Tongue (tissue), 2 donors: ENCODE data around the gene EPB41L1. TPM values are rescaled to one million over a fixed set of nuclear protein-coding genes. Genes with fewer than 3 reads are reported as not detected.

Experiments
- DNase-seq: peaks from one replicate; pipeline ENCODE4 v3.0.0-alpha.2; 2015
- total RNA-seq: library from RNA; depleted of rRNA; stranded (reverse); fragments of >200 nt; gene quantifications from one replicate; pipeline ENCODE4 v1.2.3, GENCODE V29; 2014

The EPB41L1 gene
- total RNA-seq, 1 donor from 2014 or later, result 48.2 TPM

GRCh38 chr20:36230019-36230418, 75.5 kb downstream of the EPB41L1 start:
- DNase-seq, result no peak

- no peak for DNase-seq
These were observed 76.8 kb downstream of the EPB41L1 start for GRCh38 chr20:36231331-36231730.

GRCh38 chr20:36234771-36235320, 80.3 kb downstream of the EPB41L1 start:
- peak; percentile 21 for DNase-seq

- DNase-seq, result peak; percentile 87
These were observed 81.6 kb downstream of the EPB41L1 start, which contains the start of gene AAR2 for GRCh38 chr20:36235892-36236785. TSS of gene AAR2 (plus strand) at chr20:36236478. CDS start at chr20:36239869, 3,391 bp downstream.

GRCh38 chr20:36236786-36237121, 82.2 kb downstream of the EPB41L1 start:
- DNase-seq, result no peak

GRCh38 chr20:36237477-36237876, 82.9 kb downstream of the EPB41L1 start:
- DNase-seq, result no peak

GRCh38 chr20:36238153-36238552, 83.6 kb downstream of the EPB41L1 start:
- DNase-seq, result no peak

GRCh38 chr20:36238760-36239159, 84.2 kb downstream of the EPB41L1 start:
- no peak for DNase-seq

- DNase-seq, result no peak
These were observed 85.5 kb downstream of the EPB41L1 start for GRCh38 chr20:36240076-36240475.

- DNase-seq, result no peak
These were observed 87.1 kb downstream of the EPB41L1 start for GRCh38 chr20:36241678-36242077.

GRCh38 chr20:36243726-36244125, 89.2 kb downstream of the EPB41L1 start:
- no peak for DNase-seq

GRCh38 chr20:36246401-36246800, 91.9 kb downstream of the EPB41L1 start:
- DNase-seq, result no peak

GRCh38 chr20:36248836-36249235, 94.3 kb downstream of the EPB41L1 start:
- DNase-seq, result no peak

- DNase-seq, result no peak
These were observed 94.9 kb downstream of the EPB41L1 start for GRCh38 chr20:36249450-36249849.

- peak; percentile 41 for DNase-seq
These were observed 96.9 kb downstream of the EPB41L1 start for GRCh38 chr20:36251426-36251825.

GRCh38 chr20:36252511-36252910, 98.0 kb downstream of the EPB41L1 start:
- no peak for DNase-seq

- DNase-seq, result no peak
These were observed 98.5 kb downstream of the EPB41L1 start for GRCh38 chr20:36253036-36253435.

GRCh38 chr20:36254076-36254475, 99.5 kb downstream of the EPB41L1 start:
- no peak for DNase-seq

- no peak for DNase-seq
These were observed 100.9 kb downstream of the EPB41L1 start for GRCh38 chr20:36255445-36255844.

- DNase-seq, result no peak
These were observed 104.9 kb downstream of the EPB41L1 start for GRCh38 chr20:36259177-36260061.

GRCh38 chr20:36260316-36260715, 105.8 kb downstream of the EPB41L1 start:
- no peak for DNase-seq

- DNase-seq, result peak; percentile 31
These were observed 107.0 kb downstream of the EPB41L1 start for GRCh38 chr20:36261389-36262105.
